HG03064 (cell line): ENCODE results near the gene SALL2.
"Not testable (repeated sequence)": the region's sequence is repeated elsewhere in the genome, so short reads cannot be mapped to it uniquely, and the experiment has no call there.

Experiments
- ATAC-seq: cut with Tn5 transposase; IDR thresholded peaks from one replicate; pipeline ENCODE4 v1.9.1; 2021; ENCODE audit warnings: low read depth; ENCODE audit not compliant: unreplicated experiment

The SALL2 gene

DNA sequence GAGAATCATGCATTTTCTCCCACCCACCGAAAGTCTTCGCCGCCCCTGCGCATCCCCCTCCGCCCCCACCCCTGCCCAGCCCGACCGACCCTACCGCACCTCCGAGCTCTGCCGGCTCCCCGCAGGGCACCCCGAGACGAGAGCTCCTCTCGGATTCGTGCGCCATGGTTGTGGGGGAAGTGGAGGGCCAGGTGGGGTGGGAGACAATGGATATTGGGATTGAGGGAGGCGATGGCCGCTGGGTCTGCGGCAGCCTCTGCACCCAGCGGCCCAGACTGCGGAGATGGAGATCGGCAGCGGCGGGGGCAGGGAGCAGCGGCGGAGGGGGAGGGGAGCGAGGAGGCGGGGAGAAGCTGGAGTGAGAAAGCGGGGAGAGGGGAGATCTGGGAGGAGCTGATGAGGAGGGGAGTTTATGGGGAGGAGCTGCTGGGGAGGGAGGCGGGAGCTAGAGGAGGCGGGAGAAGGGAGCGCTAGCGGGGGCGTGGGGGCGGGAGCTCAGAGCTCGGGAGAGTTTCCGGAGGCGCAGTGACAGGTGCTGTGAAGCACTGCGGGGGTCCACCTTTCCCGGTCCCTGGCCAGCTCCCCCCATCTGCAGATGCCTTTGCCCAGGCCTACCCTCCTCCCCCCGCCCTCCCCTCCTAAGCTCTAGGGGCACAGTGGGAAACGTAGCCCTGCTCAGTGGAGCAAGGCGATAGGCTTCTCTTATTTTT is at the start of gene SALL2:
Gene SALL2 (minus strand): TSS at position 385 of the 710 bp plus-strand sequence. CDS start 219 bp downstream, at position 166.
- ATAC-seq, result no peak

DNA sequence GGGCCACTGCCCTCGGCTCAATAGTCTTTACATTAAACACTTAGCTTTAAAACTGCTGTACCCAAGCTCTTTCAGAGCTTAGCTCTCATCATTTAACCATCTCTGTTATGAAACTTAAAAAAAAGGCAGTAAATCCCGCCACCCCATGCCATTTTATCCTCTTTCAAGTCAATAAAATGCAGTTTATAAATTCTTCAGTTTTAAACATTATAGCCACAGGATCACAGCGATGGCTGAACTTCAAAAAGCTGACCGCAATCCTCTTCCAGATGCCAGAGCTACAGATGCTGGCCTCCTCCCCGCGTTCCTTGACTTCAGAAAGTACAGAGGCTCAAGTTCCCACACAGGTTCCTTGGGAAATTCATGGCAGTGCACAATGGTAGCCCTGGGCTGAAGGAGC is 49.5 kb upstream of the SALL2 start:
- ATAC-seq, result no peak

DNA sequence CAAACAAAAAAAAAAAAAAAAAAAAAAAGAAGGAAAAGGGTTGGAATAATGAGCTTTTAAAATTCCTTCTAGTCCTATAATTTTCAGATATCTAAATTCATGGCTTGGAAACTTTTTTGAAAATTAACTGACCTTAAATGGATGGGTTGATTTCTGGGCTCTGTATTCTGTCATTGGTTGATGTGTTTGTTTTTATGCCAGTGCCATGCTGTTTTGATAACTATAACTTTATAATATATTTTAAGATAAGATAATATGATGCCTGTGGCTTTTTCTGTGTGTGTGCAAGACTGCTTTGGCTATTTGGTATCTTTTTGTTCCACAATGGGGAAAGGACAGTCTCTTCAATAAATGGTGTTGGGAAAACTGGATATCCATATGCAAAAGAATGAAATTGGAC is 46.5 kb upstream of the SALL2 start:
- no peak for ATAC-seq

DNA sequence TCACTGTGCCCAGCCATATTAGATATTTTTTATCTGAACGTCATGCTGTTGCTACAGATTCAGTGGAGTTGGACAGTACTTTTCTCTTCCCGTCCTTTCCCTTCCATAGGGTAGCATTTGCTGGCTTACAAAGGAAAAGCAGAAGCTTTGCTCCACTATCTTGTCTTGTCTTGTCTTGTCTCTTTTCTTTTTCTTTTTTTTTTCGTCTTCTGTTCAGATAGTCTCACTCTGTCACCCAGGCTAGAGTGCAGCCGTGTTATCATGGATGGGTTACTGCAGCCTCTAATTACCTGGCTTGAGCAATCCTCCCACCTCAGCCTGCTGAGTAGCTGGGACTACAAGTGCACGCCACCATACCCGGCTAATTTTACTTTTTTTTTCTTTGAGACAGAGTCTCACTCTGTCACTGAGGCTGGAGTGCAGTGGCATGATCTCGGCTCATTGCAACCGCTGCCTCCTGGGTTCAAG is 32.6 kb upstream of the SALL2 start:
- ATAC-seq, result no peak

DNA sequence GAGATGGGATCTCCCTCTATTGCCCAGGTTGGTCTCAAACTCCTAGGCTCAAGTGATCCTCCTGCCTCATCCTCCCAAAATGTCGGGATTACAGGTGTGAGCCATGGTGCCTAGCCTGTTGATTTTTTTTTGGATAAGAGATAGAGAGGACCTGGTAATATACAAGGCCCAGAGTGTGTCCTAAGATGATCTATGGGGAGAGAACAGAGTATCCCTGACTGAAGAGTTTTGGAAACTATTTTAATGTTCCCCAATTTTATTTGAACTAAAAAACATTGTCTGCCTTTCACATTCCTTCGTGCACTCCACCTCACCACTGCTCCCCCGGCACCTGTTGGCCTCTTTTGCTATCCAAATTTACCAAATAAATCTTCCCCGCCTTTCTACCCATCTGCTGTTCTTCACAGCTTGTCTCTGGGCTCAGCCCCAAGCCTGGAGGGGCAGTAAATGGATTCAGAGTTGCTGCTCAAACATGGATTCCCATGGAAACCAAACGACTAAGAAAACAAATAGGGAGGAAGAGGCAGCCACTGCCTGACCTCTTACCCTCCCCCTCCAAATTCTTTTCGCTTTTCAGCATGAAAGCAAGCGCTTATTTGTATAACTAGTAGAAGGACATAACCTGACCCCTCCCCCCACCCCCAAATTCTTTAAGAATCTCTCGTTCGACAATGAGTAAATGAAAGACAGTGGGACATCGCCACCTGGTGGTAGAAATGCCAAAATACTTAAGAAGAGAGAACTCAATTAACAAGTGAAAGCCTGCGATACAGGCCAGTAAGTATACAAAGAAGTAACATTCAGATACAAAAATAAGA is 31.1 kb upstream of the SALL2 start:
- ATAC-seq, result no peak

DNA sequence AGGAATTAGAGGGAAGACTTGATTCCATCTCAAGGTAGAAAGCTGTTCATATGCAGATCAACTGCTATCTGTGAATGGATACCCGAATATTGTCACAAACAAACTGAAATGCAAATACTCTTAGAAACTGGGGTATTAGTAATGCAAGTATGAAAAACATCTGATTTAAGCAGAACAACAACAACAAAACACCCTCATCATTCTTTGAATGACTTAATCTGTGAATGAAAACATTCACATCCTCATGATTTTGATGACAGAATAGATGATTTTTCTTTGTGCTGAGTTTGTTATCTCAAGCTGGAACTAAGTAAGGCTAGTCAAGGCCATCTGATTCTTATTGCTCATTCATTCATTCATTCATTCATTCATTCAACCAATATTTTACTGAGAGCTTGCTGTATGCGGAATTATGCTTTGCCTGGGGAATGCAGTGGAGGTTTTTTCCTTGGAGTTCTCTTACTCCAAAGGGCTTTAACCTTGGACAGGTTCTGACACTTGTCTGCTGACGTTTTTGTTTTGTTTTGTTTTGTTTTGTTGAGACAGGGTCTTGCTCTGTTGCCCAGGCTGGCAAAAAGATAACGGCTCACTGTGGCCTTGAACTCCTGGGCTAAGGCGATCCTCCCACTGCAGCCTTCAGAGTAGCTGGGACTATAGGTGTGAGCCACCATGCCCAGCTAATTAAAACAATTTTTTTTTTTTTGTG is 30.4 kb upstream of the SALL2 start:
- ATAC-seq, result no peak

DNA sequence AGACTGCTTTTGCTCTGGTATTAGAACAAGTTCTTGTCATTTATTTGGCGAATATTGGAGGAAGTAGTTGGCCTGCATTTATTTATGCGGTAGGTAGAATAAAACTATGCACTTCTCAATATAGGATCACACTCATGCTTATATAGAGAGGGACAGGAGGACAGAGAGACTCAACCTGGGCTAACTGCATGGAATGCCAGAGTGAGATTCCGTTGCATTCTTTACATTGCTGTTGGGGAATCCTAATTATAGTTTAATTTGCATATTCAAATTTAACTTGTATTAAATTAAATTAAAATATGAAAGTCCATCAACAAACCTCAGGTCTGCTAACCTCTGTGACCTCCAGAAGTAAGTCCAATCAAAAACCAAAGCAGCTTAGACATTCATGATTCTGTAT is 27.1 kb upstream of the SALL2 start:
- ATAC-seq, result no peak

DNA sequence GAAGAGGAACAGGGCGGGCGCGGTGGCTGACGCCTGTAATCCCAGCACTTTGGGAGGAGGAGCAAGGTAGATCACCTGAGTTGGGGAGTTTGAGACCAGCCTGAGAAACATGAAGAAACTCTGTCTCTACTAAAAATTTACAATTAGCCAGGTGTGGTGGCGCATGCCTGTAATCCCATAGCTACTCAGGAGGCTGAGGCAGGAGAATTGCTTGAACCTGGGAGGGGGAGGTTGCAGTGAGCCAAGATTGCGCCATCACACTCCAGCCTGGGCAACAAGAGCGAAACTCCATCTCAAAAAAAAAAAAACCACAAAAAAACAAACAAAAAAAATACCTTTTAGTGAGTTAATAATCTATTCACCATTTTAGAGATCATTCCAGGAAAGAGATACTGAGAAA is 18.4 kb upstream of the SALL2 start:
- ATAC-seq, result not testable (repeated sequence)

DNA sequence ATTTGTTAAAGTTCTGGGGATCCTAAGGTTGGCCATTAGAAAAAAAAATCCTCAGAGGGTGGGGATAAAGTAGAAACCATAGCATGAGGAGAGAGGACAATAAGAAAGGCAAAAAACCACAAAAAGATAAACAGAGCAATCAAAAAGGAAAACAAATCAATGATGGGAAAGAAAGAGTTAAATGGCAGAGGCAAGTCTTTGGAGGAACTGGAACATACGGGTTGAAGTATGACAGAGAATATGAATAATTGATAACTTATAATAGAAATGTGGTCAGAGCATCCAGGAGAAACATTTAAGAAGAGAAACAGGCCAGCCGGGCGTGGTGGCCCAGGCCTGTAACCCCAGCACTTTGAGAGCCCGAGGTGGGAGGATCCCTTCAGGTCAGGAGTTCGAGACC is 17.8 kb upstream of the SALL2 start:
- no peak for ATAC-seq

DNA sequence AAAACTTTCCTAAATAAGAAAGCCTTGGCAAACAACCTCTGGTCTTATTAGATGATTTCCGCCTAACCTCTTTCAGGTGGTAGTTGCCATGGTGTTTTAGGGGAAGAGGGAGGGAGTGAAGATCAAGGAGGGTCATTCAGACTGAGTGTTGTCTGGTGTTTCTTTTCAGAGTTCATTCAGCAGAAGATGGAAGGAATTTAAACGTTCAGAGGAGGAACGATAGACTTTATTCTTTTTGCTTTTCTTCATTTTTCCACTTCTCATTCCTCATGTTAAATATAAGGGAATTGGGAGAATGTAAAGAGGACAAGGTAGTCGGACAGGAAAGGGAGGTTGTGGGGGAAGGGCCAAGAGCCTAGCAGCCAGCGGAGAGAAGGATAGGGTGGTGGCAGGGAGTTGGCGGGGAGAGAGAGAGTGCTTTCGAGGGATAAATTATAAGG is 17.4 kb upstream of the SALL2 start:
- no peak for ATAC-seq

DNA sequence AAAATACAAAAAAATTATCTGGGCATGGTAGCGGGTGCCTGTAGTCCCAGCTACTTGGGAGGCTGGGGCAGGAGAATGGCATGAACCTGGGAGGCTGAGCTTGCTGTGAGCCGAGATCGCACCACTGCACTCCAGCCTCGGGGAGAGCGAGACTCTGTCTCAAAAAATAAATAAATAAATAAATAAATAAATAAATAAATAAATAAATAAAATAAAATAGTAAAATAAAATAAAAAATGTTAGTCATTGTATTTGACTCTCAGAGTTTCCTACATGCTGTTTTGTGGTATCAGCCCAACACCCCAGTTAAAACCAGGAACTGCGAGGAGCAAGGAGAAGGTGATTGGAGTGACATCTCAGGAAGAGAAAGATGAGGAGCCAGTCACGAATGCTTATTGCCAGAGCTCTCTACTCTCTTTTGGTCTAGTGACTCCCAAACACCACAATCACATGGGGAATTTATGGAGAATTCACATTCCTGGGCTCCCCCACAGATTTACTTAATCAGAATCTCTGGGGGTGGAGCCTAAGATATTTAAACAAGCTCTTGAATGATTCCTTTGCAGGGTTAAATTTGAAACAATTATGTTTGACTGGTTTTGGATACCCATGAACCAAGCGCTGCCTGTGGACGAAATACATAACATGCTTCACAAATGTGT is 15.4 kb upstream of the SALL2 start:
- no peak for ATAC-seq

DNA sequence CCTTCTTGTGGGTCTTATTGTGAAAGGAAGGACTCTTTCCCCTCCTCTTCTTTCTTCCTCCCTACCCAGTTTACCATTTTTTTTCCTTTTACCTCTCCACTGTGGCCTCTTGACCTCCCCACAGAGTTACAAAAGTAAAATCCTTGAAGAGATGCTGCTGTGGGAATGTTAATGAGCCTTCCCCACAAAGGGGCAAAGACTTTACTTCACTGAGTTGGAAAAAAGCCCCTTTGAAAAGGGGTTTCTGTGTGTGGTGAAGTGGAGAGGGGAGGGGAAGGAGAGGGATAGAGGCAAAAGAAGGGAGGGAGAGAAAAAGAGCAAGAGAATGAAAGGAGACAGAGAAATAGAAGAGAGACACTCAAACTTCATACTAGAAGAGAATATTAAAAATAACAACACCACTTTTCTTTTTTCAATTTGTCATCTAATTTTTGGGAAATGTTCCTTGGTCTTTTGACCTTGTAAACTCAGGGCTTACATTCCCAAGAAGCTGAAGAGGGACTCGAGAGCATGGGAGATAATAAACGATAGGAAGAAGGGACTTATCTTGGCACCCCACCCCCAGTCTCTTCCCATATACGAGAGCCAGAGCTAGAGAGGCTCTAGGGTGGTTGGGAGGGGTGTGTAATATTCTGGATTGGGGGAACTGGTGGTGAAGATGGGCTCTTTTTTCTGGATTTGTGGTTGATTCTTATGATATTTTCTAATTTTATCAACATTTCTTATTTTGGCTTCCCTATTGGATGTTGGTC is 13.2 kb upstream of the SALL2 start:
- no peak for ATAC-seq

DNA sequence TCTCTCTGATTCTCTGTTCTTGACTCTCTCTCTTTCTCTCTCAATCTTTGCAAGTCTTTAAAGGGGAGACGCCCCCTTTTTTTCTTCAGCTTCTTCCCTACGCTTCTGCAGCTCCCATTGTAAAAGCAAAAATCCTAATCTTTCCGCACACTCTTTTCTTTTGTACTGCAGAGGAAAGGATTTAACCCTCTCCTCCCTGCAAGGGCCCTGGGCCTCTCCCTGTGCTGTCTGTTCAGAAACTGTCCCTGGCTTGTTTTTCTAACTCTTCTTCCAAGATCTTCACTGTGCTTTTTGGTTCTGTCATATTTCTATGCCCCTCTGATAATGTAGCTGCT is 10.9 kb upstream of the SALL2 start:
- no peak for ATAC-seq

DNA sequence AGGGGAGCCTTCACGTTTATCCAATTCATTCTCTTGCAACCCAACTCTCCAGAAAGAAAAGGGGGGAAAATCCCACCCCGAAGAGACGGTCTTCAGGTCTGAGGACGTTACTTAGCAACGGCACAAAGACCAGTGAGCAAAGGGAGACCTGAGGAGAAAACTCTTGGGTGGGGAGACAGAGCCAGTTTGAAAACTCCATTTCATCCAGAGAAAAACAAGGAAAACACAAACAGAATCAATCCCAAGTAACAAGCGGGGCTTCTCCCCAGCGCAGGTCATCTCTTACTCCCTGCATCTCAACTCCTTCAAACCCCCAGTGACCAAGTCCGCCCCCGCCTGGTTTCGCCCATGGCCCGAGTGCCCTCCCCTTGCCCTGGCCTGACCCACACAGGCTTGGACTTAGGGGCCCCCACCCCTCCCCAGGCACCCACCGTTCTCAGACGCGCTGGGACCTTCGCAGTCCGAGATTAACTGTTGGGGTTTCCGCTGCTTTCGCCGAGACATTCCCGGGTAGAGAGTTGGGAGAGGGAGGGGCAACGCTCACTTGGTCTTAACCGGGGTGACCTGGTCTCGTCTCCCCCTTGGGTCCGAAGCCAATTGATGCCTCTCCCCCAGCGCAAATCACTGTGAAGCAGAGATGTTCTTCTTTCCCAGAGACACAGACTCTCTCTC is 10.4 kb upstream of the SALL2 start:
- no peak for ATAC-seq

DNA sequence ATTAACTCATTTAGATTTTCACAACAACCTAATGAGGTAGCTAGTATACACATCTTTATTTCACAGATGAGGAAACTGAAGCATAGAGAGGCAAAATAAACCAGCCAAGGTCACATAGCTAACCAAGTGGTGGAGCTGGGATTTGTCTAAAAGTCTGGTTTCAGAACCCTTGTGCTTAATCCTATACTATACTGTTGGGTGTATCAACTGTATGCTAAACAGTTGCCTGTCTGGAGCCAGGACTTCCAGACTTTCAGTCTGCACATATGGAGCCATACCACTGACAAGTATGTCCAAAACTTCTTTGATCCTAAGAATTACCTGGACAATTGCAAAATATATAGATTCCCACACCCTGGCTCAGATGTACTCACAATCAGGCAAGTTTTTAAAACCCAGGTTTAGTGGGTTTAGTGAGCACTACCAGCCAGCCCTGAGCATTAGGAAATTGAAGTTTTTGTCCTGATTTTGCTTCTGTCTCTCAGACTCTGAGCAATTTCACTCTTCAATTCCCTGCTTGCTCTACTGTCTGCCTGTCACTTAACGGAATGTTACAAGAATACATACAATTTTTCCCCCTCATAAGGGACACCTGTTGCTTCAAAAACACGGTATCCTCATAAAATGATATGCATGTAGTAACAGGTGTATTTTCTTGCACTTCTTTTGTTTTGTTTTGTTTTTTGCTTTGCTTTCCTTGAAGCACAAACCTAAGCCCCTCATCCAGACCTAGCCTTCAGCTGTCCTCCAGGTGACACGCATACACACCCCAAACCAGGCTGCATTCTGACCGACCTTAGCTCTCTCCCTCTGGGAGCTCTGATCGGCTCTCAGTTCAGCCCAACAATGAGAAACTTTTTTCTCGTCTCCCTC is 9.6 kb upstream of the SALL2 start:
- no peak for ATAC-seq

DNA sequence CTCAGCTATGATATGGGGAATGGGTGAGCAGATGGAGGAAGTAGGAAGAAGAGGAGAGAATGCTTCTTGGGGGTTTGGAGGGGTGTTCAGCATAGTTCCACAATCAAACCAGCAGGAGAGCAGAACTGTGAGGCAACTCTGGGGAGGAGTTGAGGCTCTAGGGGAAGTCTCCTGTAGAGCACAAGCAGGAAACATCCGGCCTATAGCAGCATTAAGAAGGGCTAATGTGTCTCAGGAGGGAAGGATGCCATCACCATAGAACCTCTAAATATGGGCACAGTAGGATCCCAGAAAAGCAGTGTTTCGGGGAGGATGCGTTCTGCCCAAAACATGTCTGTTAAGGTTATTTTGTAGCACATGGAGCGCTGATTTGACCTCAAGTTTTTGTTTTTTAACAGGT is 8.4 kb upstream of the SALL2 start:
- ATAC-seq, result no peak

DNA sequence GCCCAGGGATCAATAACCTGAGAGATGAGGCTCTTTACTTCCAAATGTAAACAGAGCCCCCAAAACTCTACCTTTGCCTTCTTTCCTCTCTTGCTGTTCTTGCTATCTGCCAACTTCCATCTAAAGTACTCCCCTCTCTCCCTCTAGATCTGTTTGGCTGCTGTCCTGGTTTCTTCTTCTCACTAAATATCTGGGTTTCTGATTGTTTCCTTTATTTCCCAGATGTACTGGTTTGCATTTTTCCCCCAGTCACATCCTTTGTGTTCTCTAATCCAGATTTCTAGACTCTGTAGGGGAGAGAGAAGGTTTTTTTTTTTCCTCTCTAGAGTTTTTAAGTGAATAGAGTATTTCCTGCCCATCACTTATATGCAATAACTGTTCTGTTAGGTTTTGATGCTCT is 7.1 kb upstream of the SALL2 start:
- ATAC-seq, result no peak

DNA sequence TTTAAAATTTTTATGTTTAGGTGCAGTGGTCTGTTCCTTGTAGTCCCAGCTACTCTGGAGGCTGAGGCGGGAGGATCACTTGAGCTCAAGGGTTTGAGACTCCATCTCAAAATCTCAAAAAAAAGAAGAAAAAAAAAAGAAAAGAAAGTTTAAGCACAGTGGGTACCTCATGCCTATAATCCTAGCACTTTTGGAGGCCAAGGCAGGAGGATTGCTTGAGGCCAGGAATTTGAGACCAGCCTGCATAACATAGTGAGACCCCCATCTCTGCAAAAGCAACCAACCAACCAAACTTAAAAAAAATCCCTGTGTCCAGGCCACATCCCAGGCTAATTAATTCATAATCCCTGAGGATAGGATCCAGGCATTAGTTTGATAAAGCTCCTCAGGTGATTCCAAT is 3.4 kb upstream of the SALL2 start:
- ATAC-seq, result no peak
